NK-92 treated with Interleukin-12 subunit alpha and Interleukin-12 subunit beta, amount 100 ng/mL, for 24 hours (cell line): Measurements from ENCODE around the gene ATP5F1D.

Experiments
- DNase-seq: peaks from one replicate; lab custom pipeline; 2025; lab: John Stamatoyannopoulos, UW

The ATP5F1D gene

GRCh38 chr19:1259206-1259875 lies 17.8 kb downstream of the ATP5F1D start:
- DNase-seq, result peak; percentile 73

- no peak for DNase-seq
Measured at GRCh38 chr19:1259876-1260748, 18.6 kb downstream of the ATP5F1D start.

GRCh38 chr19:1260749-1261537 lies 19.4 kb downstream of the ATP5F1D start:
- peak; percentile 96 for DNase-seq

GRCh38 chr19:1261538-1261797 lies 19.9 kb downstream of the ATP5F1D start:
- DNase-seq, result no peak

GRCh38 chr19:1261798-1262622 lies 20.5 kb downstream of the ATP5F1D start:
- DNase-seq, result no peak

- no peak for DNase-seq
Measured at GRCh38 chr19:1262623-1263123, 21.1 kb downstream of the ATP5F1D start.

GRCh38 chr19:1263188-1263587 lies 21.6 kb downstream of the ATP5F1D start:
- DNase-seq, result no peak

GRCh38 chr19:1264801-1265614 lies 23.5 kb downstream of the ATP5F1D start:
- no peak for DNase-seq

- DNase-seq, result no peak
Measured at GRCh38 chr19:1265615-1266128, 24.1 kb downstream of the ATP5F1D start.

- DNase-seq, result peak; percentile 55
Measured at GRCh38 chr19:1266129-1266915, 24.8 kb downstream of the ATP5F1D start.

GRCh38 chr19:1266916-1267476 lies 25.4 kb downstream of the ATP5F1D start:
- peak; percentile 60 for DNase-seq

GRCh38 chr19:1267477-1268225 lies 26.1 kb downstream of the ATP5F1D start:
- no peak for DNase-seq

- no peak for DNase-seq
Measured at GRCh38 chr19:1268226-1269064, 26.9 kb downstream of the ATP5F1D start.

- DNase-seq, result peak; percentile 99
Measured at GRCh38 chr19:1269065-1269477, 27.5 kb downstream of the ATP5F1D start, which contains the start of gene CIRBP. Gene CIRBP, plus strand, starts transcription at chr19:1269332. Its CDS starts 1,602 bp downstream, at chr19:1270934.

- peak; percentile 79 for DNase-seq
Measured at GRCh38 chr19:1269478-1270212, 28.1 kb downstream of the ATP5F1D start.

- no peak for DNase-seq
Measured at GRCh38 chr19:1270213-1270853, 28.8 kb downstream of the ATP5F1D start.
